GM10847 (cell line): ENCODE data around the gene CD180.

ENCODE experiments used
- POLR2A ChIP-seq: IDR thresholded peaks from 2 replicates; pipeline ENCODE4 v1.6.1; 2011; ENCODE audit not compliant: insufficient read length; ENCODE audit errors: extremely low read depth

Gene CD180

GRCh38 chr5:67196537-67197059 is at the start of gene CD180:
TSS of gene CD180 (minus strand) at chr5:67196799. CDS start at chr5:67196641, 158 bp downstream.
- no peak for TF ChIP-seq POLR2A

DNA sequence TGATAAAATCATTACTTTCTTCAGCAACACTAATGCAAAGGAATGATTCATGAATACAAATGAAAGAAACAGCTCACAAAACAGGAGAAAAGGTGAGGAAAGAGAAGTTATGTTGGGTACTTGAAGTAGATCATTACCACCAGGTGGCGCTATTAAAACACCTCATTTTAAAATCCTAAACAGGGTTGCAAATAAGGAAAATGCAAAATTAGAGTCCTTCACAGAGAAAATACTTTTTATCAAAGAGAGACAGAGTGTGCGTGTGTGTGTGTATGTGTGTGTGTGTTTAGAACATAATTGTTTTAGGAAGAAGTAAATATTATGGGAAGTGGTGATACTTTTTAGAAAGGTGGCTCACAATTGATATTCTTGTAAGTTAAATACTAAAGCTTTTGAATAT is 49.5 kb upstream of the CD180 start:
- TF ChIP-seq POLR2A = no peak

DNA sequence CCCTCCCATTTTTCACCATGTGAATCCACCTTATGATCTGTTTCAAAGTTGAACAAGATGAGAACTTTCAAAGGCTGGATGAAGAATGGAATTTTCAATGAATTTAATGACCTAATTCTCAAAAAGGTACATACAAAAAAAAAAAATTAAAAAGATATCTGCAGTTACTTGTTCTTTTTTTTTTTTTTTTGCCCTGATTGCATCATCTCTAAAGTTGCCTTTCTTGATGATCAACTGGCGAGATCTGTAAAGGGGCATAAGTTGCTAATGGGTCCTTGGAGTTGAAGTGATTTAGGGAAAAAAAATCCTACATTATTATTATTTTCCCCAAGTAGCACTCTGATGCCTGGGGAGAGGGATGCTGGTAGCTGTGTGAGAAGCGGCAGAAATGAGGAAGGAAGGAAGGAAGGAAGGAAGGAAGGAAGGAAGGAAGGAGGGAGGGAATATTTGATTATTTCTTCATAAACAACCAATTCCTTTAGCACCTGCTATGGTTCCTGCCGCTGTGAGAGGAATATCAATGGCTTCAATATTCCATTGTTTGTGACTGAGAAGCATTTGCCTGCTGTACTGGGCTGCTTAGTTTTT is 48.8 kb upstream of the CD180 start:
- no peak for TF ChIP-seq POLR2A

GRCh38 chr5:67244345-67244793 is 47.8 kb upstream of the CD180 start:
- no peak for TF ChIP-seq POLR2A

GRCh38 chr5:67243944-67244343 is 47.3 kb upstream of the CD180 start:
- TF ChIP-seq POLR2A = no peak

DNA sequence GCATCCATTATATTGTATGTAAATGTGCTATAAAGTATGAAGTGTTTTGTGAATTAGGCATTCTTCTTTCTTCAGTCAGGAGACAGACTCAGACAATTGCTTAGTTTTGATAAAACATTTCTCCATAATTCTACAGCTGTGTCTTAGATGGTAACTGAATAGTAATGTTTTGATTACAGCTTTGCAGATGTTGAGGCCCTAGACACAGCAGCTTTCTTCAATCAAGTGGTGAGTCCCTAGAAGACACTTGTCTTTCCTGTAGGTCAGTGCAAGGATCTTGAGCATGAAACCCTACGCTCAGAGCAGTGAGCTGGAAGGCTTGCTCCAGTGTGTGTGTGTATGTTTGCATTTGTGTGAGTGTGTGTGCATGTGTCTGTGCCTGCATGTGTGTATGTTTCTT is 46.8 kb upstream of the CD180 start:
- TF ChIP-seq POLR2A = no peak

DNA sequence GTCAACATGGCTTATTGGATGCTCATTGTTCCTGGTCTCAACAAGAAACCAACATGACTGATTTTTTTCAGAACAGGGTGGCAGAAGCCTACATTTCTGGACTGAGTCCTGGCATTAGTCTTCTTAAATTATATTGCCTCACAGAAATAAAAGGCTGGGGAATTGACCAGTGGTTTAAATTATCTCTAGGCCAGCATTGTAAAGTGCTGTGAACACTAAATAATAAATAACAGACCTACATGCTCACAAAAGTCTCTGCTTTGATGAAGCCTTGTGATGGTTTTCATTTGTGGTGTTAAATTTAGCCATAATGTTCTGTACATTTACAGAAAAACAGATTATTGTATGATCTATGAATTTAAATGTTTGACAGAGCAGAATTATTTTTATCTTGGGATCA is 44.7 kb upstream of the CD180 start:
- no peak for TF ChIP-seq POLR2A

GRCh38 chr5:67240846-67241245 is 44.2 kb upstream of the CD180 start:
- no peak for TF ChIP-seq POLR2A

- TF ChIP-seq POLR2A = no peak
Measured at GRCh38 chr5:67240065-67240464, 43.5 kb upstream of the CD180 start.

- no peak for TF ChIP-seq POLR2A
Measured at GRCh38 chr5:67238191-67238590, 41.6 kb upstream of the CD180 start.

- TF ChIP-seq POLR2A = no peak
Measured at GRCh38 chr5:67235399-67236110, 39.0 kb upstream of the CD180 start.

DNA sequence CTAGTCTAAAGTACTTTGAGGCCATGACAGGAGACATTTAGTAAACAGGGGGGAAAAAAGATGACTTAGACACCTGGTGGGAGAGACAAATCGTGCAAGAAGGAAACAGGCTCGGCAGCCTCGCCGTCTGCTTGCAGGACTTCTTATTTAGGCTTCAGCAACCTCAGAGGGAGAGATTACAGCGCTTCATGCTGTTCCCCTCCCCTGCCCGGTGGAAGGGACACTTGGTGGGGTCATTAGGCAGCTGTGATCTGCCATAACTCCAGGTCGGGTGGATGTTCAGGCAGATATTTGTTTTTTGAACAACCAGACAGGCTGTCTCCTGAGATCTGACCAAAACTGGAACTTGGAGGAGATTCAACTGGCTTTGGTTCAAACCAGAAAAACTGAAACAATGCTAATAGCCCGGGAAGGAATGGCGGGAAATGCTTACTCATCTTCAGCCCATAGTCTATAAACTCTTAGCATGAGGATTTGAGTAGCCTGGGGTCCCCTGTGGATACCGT is 38.1 kb upstream of the CD180 start:
- no peak for TF ChIP-seq POLR2A

DNA sequence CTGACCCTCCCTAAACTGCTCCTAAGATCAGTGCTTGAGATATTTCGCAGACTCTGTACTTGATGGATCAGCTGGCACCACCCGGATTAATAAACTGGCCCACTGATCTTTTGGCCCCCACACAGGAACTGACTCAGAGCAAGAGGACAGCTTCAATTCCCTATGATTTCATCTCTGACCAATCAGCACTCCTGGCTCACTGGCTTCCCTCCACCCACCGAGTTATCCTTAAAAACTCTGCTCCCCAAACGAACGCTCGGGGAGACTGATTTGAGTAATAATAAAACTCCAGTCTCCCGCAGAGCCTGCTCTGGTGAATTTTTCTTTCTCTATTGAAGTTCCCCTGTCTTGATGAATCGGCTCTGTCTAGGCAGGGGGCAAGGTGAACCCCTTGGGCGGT is 36.5 kb upstream of the CD180 start:
- TF ChIP-seq POLR2A = no peak

- no peak for TF ChIP-seq POLR2A
Measured at GRCh38 chr5:67223211-67223610, 26.6 kb upstream of the CD180 start.

DNA sequence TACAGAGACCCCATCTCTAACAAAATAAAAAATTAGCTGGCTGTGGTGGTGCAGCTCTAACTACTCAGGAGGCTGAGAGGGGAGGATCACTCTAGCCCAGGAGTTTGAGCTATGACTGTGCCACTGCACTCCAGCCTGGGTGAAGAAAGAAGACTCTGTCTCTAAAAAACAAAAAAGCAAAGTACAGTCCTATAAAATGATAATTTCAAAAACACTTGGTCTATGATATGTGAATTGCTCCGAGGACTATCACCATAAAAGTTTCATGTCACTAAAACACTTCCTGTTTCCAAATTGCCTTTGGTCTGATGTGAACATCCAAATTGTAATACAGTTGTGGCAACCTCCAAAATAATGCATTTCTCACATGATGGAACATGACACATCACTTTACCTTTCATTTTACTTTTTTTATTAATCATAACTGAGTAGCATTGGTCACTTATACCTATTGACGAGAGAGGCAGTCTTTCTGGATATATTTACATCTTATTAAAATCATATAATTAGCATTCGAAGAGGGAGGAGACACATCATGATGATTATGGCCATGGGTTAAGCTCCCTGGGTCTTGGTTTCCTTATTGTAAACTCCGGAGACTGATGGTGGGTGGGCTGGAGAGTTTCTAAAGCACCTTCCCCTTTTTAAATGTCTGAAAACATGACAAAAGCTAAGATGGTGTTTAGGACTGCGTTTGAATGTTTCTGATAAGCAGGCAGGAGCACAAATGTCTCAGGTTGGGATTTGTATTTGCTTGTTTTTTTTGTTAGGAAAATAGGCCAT is 25.8 kb upstream of the CD180 start:
- TF ChIP-seq POLR2A = no peak
